HCT116 (cell line): ENCODE results near the gene TBC1D19. TPM values are rescaled to one million over a fixed set of nuclear protein-coding genes. Genes with fewer than 3 reads are reported as not detected.

Source experiments
- ATAC-seq: fragments of 200-7000 bp; cut with Tn5 transposase; 2 replicates; pipeline ENCODE4 v1.9.1; 2020; ENCODE audit warnings: mild to moderate bottlenecking, moderate library complexity
- BruUV-seq: library from RNA; stranded (reverse); fragments of 400-500 nt; replicated peaks from 2 replicates; lab custom pipeline; 2021; lab: Mats Ljungman, UMichigan
- CTCF ChIA-PET: fragments of 300-600 bp; sonication (Branson Sonifier 250); formaldehyde crosslinking; loops from one replicate; lab custom pipeline; 2021; ENCODE audit warnings: antibody characterized with exemption; lab: Charles Lee
- POLR2A ChIA-PET: fragments of 300-600, 350-600 bp; sonication (Branson Sonifier 250); formaldehyde crosslinking; loops from one replicate; lab custom pipeline; 2021; ENCODE audit warnings: antibody characterized with exemption; lab: Charles Lee
- RAD21 ChIA-PET, 2 experiments: fragments of 300-600 bp; sonication (Branson Sonifier 250); formaldehyde crosslinking; loops; one replicate each; lab custom pipeline; 2023; ENCODE audit warnings: low total read pairs in 2 of 2; ENCODE audit not compliant: uncharacterized antibody in 2 of 2, unreplicated experiment in 2 of 2, low non-redundant PET in 1 of 2; lab: Charles Lee
- DNase-seq: peaks from one replicate; pipeline ENCODE4 v3.0.0-alpha.2; 2010; ENCODE audit warnings: low read depth, low spot score
- H2AFZ ChIP-seq: fragments of 200-600 bp; shearing (Covaris generic), sonication (generic); 2 replicates; pipeline ENCODE4 v1.6.1; 2017; ENCODE audit warnings: low read depth, mixed run types, mixed read lengths, antibody characterized with exemption, low read length; ENCODE audit not compliant: poor library complexity, severe bottlenecking
- H3K27ac ChIP-seq: 2 replicates; pipeline ENCODE4 v1.5.1; 2012; ENCODE audit warnings: low read depth, low read length
- H3K27me3 ChIP-seq: fragments of 200-600 bp; sonication (generic); 2 replicates; pipeline ENCODE4 v1.6.1; 2016; ENCODE audit warnings: mixed run types, low read length, mixed read lengths; ENCODE audit not compliant: insufficient read depth
- H3K36me3 ChIP-seq, 2 experiments: fragments of 200-500 bp in 1 of 2; fragments of 200-600 bp in 1 of 2; sonication (Bioruptor generic) in 1 of 2; sonication (generic) in 1 of 2; 2 replicates each; pipeline versions ENCODE4 v1.5.1 to v1.6.1; 2014 to 2016; ENCODE audit warnings: low read length in 2 of 2, inconsistent platforms in 1 of 2, mixed read lengths in 1 of 2, mixed run types in 1 of 2; ENCODE audit not compliant: insufficient read depth in 2 of 2, control insufficient read depth in 1 of 2
- H3K4me1 ChIP-seq, 2 experiments: fragments of 200-600 bp in 1 of 2; sonication (generic) in 1 of 2; 2 replicates each; pipeline versions ENCODE4 v1.5.1 to v1.6.1; 2012 to 2017; ENCODE audit warnings: low read length in 2 of 2, inconsistent platforms in 1 of 2, mild to moderate bottlenecking in 1 of 2, mixed read lengths in 1 of 2, mixed run types in 1 of 2, moderate library complexity in 1 of 2; ENCODE audit not compliant: insufficient read depth in 2 of 2, control insufficient read depth in 1 of 2
- H3K4me2 ChIP-seq: fragments of 200-600 bp; sonication (generic); 2 replicates; pipeline ENCODE4 v1.6.1; 2017; ENCODE audit warnings: mixed run types, low read length, mixed read lengths
- H3K4me3 ChIP-seq, 2 experiments: fragments of 200-600 bp in 1 of 2; sonication (generic) in 1 of 2; replicated peaks in 1 of 2; 2 replicates each; pipeline ENCODE4 v1.5.1; 2011 to 2016; ENCODE audit warnings: low read length in 2 of 2, control low read depth in 1 of 2, low read depth in 1 of 2, mild to moderate bottlenecking in 1 of 2, mixed read lengths in 1 of 2, mixed run types in 1 of 2
- H3K79me2 ChIP-seq: fragments of 200-600 bp; sonication (generic); 2 replicates; pipeline ENCODE4 v1.6.1; 2017; ENCODE audit warnings: mild to moderate bottlenecking, mixed run types, low read length, moderate library complexity, mixed read lengths; ENCODE audit not compliant: insufficient read depth
- H3K9ac ChIP-seq: fragments of 200-600 bp; sonication (generic); 2 replicates; pipeline ENCODE4 v1.6.1; 2016; ENCODE audit warnings: low read length, mixed read lengths
- H3K9me2 ChIP-seq: fragments of 200-600 bp; sonication (generic), shearing (Covaris generic); 2 replicates; pipeline ENCODE4 v1.6.1; 2017; ENCODE audit warnings: mixed run types, mild to moderate bottlenecking, moderate library complexity; ENCODE audit not compliant: insufficient read depth
- H3K9me3 ChIP-seq, 2 experiments: fragments of 200-500 bp in 1 of 2; fragments of 200-600 bp in 1 of 2; sonication (Bioruptor generic) in 1 of 2; sonication (generic) in 1 of 2; 2 replicates each; pipeline ENCODE4 v1.6.1; 2014 to 2017; ENCODE audit warnings: low read length in 2 of 2, mixed read lengths in 2 of 2, inconsistent platforms in 1 of 2, low read depth in 1 of 2, mild to moderate bottlenecking in 1 of 2, mixed run types in 1 of 2, moderate library complexity in 1 of 2; ENCODE audit not compliant: control insufficient read depth in 1 of 2, insufficient read depth in 1 of 2
- H4K20me1 ChIP-seq: fragments of 200-600 bp; sonication (generic), shearing (Covaris generic); 2 replicates; pipeline ENCODE4 v1.6.1; 2017; ENCODE audit warnings: mixed run types, mild to moderate bottlenecking, moderate library complexity; ENCODE audit not compliant: insufficient read depth
- ELF1 ChIP-seq: IDR thresholded peaks from 2 replicates; pipeline ENCODE4 v1.6.1; 2012; ENCODE audit warnings: low read depth, borderline replicate concordance
- EZH2 ChIP-seq: fragments of 200-600 bp; sonication (generic); IDR thresholded peaks from 2 replicates; pipeline ENCODE4 v1.6.1; 2017; ENCODE audit warnings: antibody characterized with exemption, mixed run types
- FOSL1 ChIP-seq: IDR thresholded peaks from 2 replicates; pipeline ENCODE4 v1.6.1; 2012; ENCODE audit warnings: low read depth
- JUND ChIP-seq: IDR thresholded peaks from 2 replicates; pipeline ENCODE4 v1.6.1; 2012
- SIN3A ChIP-seq: IDR thresholded peaks from 2 replicates; pipeline ENCODE4 v1.6.1; 2012; ENCODE audit warnings: low read depth
- TCF7L2 ChIP-seq: IDR thresholded peaks from 2 replicates; pipeline ENCODE4 v1.7.0; 2011; ENCODE audit warnings: borderline replicate concordance, inconsistent platforms; ENCODE audit not compliant: insufficient read depth, insufficient read length; ENCODE audit errors: extremely low read depth
- ZBTB33 ChIP-seq: IDR thresholded peaks from 2 replicates; pipeline ENCODE4 v1.6.1; 2011; ENCODE audit warnings: mild to moderate bottlenecking, low read length, moderate library complexity; ENCODE audit not compliant: insufficient replicate concordance; ENCODE audit errors: extremely low read depth
- intact Hi-C: fragments of 100-400 bp; cut with micrococcal nuclease; formaldehyde crosslinking; loops from 2 replicates; pipeline ENCODE4 v1.10.0; 2022
- total RNA-seq: library from RNA; stranded (reverse); gene quantifications from one replicate; pipeline ENCODE4 v1.2.1, GENCODE V29; 2021; ENCODE audit not compliant: unreplicated experiment

Gene TBC1D19
- total RNA-seq, 1 experiment from 2014 or later = 25.4 TPM

- H3K4me1 ChIP-seq = no peaks in the 10 kb centered on the region
Observed at GRCh38 chr4:26558166-26558895, 25.6 kb upstream of the TBC1D19 start.

GRCh38 chr4:26566133-26566532 is 17.8 kb upstream of the TBC1D19 start:
- Histone ChIP-seq H3K36me3 (no peaks in the 10 kb centered on the region), H3K27ac (no peak overlapping the region)
- no peak for TF ChIP-seq FOSL1
- no peak for TF ChIP-seq SIN3A
- TF ChIP-seq EZH2 = no peak
- no peak for TF ChIP-seq JUND
- TF ChIP-seq, all 23 proteins: peak for 0
- BruUV-seq = no TSS peak
- Histone ChIP-seq H3K4me1 (peaks cover 38 to 49% of the 10 kb centered on the region in 2 experiments), H3K9me3 (no peaks in the 10 kb centered on the region), H4K20me1 (no peaks in the 10 kb centered on the region), H3K9me2 (no peaks in the 10 kb centered on the region), H3K9ac (no peak overlapping the region), H3K27me3 (no peaks in the 10 kb centered on the region), H3K4me3 (no peak overlapping the region), H2AFZ (peak overlapping the region; percentile 96), H3K79me2 (no peaks in the 10 kb centered on the region), H3K4me2 (peak overlapping the region; percentile 15; the same call in 1 of the 2 replicates)
- ATAC-seq (no peak), DNase-seq (no peak)
- CTCF ChIA-PET = no interaction called here
- RAD21 ChIA-PET = no interaction called here
- intact Hi-C loops = no loop called here
- POLR2A ChIA-PET = interaction anchor here (1.5 kb wide), 1 partner anchor 18 kb away, joined by 3 read pairs; the partner anchor contains the start of gene TBC1D19

More at GRCh38 chr4:26558166-26558895, 25.6 kb upstream of the TBC1D19 start:
- ATAC-seq = no peak
- intact Hi-C loops = no loop called here
- H3K9me3 ChIP-seq = no peaks in the 10 kb centered on the region
- H4K20me1 ChIP-seq = no peaks in the 10 kb centered on the region
- DNase-seq = no peak
- CTCF ChIA-PET = no interaction called here
- no peak overlapping the region for H3K4me3 ChIP-seq
- BruUV-seq = no TSS peak
- no peaks in the 10 kb centered on the region for H3K79me2 ChIP-seq
- H3K9ac ChIP-seq = no peak overlapping the region
- H3K27ac ChIP-seq = no peak overlapping the region
- H3K27me3 ChIP-seq = no peaks in the 10 kb centered on the region
- no peak for TF ChIP-seq ELF1
- TF ChIP-seq TCF7L2 = no peak
- TF ChIP-seq ZBTB33 = no peak
- TF ChIP-seq, all 23 proteins: peak for 0
- ChIA-PET RAD21 (no interaction called here), POLR2A (no interaction called here)
- Histone ChIP-seq H3K9me2 (no peaks in the 10 kb centered on the region), H3K36me3 (no peaks in the 10 kb centered on the region), H3K4me2 (no peak overlapping the region), H2AFZ (no peak overlapping the region)
